OCI-LY3 (cell line): Measurements from ENCODE around the gene LGI1.

Experiments used
- EZH2phosphoT487 ChIP-seq: fragments of 200-600 bp; shearing (Covaris generic); IDR thresholded peaks from 2 replicates; pipeline ENCODE4 v1.6.1; 2018; ENCODE audit warnings: antibody characterized with exemption, mixed run types, low read depth
- TF ChIP-seq, protein P1 (sequence below): fragments of 200-600, 300-600 bp; sonication (generic); IDR thresholded peaks from 2 replicates; pipeline ENCODE4 v1.5.1; 2014; ENCODE audit warnings: antibody characterized with exemption, low read length, low read depth

DNA sequence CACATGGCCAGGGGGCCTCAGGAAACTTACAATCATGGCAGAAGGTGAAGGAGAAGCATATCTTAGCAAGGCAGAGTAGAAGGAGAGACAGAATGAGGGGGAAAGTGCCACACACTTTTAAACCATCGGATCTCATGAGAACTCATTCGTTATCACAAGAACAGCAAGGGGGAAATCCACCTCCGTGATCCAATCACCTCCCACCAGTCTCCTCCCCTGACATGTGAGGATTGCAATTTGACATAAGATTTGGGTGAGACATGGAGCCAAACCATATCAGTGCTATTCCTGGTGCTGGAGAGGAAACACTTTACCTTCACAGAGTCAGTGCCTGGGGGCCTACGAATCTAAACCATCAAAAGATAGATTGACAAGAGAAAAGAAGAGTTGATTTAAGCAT, 61.8 kb downstream of the LGI1 start:
- TF ChIP-seq, protein P1, sequence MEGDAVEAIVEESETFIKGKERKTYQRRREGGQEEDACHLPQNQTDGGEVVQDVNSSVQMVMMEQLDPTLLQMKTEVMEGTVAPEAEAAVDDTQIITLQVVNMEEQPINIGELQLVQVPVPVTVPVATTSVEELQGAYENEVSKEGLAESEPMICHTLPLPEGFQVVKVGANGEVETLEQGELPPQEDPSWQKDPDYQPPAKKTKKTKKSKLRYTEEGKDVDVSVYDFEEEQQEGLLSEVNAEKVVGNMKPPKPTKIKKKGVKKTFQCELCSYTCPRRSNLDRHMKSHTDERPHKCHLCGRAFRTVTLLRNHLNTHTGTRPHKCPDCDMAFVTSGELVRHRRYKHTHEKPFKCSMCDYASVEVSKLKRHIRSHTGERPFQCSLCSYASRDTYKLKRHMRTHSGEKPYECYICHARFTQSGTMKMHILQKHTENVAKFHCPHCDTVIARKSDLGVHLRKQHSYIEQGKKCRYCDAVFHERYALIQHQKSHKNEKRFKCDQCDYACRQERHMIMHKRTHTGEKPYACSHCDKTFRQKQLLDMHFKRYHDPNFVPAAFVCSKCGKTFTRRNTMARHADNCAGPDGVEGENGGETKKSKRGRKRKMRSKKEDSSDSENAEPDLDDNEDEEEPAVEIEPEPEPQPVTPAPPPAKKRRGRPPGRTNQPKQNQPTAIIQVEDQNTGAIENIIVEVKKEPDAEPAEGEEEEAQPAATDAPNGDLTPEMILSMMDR = no peak
- no peak for TF ChIP-seq EZH2phosphoT487
